Coronary artery (tissue), 2 donors: ENCODE data around the gene MAP3K1.
A peak's percentile ranks its signal among the peaks of the same experiment; 100 is the strongest.

Experiments used
- DNase-seq: peaks from one replicate; pipeline ENCODE4 v3.0.0-alpha.2; 2017; ENCODE audit warnings: low spot score
- H3K27ac ChIP-seq, 2 donors: fragments of 200-600 bp; sonication (generic); one replicate each; pipeline ENCODE4 v1.5.1; 2016 to 2019
- H3K4me3 ChIP-seq: fragments of 200-600 bp; sonication (generic); 2 replicates; pipeline ENCODE4 v1.5.1; 2016; ENCODE audit warnings: mild to moderate bottlenecking, moderate library complexity
- TF ChIP-seq, protein P1 (sequence below): fragments of 200-600 bp; sonication (generic); IDR thresholded peaks from one replicate; pipeline ENCODE4 v1.5.1; 2019; ENCODE audit warnings: antibody characterized with exemption

Gene MAP3K1

GRCh38 chr5:56833325-56833724 lies 18.0 kb downstream of the MAP3K1 start:
- Histone ChIP-seq H3K4me3 (no peak overlapping the region), H3K27ac (no peak overlapping the region)
- DNase-seq = no peak
- TF ChIP-seq, protein P1, sequence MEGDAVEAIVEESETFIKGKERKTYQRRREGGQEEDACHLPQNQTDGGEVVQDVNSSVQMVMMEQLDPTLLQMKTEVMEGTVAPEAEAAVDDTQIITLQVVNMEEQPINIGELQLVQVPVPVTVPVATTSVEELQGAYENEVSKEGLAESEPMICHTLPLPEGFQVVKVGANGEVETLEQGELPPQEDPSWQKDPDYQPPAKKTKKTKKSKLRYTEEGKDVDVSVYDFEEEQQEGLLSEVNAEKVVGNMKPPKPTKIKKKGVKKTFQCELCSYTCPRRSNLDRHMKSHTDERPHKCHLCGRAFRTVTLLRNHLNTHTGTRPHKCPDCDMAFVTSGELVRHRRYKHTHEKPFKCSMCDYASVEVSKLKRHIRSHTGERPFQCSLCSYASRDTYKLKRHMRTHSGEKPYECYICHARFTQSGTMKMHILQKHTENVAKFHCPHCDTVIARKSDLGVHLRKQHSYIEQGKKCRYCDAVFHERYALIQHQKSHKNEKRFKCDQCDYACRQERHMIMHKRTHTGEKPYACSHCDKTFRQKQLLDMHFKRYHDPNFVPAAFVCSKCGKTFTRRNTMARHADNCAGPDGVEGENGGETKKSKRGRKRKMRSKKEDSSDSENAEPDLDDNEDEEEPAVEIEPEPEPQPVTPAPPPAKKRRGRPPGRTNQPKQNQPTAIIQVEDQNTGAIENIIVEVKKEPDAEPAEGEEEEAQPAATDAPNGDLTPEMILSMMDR = no peak

DNA sequence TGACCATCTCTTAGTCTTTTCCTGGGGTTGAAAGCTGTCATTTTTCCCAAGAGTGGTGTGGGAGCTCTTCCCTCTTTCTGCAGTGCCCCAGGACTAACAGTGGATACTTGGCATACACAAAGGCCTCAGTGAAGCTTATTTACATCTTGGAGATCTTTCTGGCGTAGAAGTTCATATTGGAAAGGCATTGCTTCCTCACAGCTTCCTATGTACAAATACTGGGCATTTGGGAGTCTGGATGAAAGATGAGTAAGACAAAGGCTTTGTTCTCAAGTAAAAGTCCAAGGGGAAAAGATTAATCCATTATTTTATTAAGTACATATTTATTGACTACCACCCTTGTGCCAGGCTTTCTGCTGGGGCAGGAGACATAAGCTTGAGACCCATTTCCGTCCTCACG lies 22.0 kb downstream of the MAP3K1 start:
- TF ChIP-seq, protein P1 = no peak
- no peak for DNase-seq
- no peak overlapping the region for H3K27ac ChIP-seq

GRCh38 chr5:56837956-56838355 lies 22.6 kb downstream of the MAP3K1 start:
- TF ChIP-seq, protein P1 = no peak
- no peak for DNase-seq
- Histone ChIP-seq H3K4me3 (no peak overlapping the region), H3K27ac (no peak overlapping the region)

More for the DNA sequence above, 22.0 kb downstream of the MAP3K1 start:
- H3K4me3 ChIP-seq = no peak overlapping the region

DNA sequence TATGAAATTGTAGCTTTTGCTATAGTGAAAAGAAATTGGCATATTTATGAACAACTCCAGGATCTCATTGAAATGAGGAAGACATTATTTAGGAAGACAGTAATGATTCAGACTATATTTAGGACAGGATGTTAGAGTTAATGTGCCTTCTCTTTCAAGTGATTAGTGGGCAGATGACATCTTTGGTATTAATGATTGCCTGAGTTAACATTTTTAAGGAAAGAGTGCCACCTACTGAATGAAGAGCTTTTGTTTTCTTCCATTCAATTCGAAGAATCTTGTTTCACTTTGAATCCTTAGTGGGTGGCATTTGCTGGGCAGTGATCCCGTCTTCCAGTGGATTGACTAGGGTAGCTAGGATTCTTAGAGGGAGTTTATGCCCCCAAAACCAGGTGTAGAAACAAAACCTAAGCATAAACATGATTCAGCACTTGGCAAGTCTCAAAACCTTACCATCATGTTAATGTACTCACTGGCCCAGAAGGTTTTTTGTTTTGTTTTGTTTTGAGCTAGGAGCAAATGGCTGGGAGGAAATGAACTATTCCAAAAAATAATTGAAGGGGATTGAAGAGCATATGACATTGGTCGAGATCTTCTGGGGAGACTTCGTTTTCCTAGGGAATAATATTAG lies 23.2 kb downstream of the MAP3K1 start:
- H3K27ac ChIP-seq = peak overlapping the region in 1 of 2 donors; percentile 72
- TF ChIP-seq, protein P1 = no peak
- H3K4me3 ChIP-seq = peak overlapping the region; percentile 55
- DNase-seq = no peak

DNA sequence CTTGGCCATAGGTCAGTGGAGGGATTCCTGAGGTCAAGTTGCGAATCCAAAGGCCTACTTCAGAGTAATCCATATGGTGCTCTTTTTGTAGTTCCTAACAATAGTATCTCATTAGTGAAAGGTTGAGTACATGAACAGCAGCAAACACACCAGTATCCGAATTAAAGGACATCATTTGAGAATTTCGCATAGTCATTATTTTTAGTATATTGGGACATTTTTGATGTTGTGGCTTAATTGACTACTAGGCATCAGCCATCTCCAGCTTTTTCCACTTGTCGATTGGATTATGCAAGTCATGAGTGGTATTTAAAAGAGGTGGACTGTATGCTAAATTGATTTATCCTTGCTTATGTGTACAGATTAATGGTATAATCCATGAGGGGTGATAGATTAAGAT lies 23.7 kb downstream of the MAP3K1 start:
- Histone ChIP-seq H3K27ac (peak overlapping the region in 1 of 2 donors; percentile 72), H3K4me3 (peak overlapping the region; percentile 55)
- TF ChIP-seq, protein P1 = no peak
- no peak for DNase-seq

- DNase-seq = no peak
- TF ChIP-seq, protein P1 = no peak
- H3K27ac ChIP-seq = peak overlapping the region in 1 of 2 donors; percentile 15
- H3K4me3 ChIP-seq = no peak overlapping the region
Observed at GRCh38 chr5:56840597-56840996, 25.2 kb downstream of the MAP3K1 start.

DNA sequence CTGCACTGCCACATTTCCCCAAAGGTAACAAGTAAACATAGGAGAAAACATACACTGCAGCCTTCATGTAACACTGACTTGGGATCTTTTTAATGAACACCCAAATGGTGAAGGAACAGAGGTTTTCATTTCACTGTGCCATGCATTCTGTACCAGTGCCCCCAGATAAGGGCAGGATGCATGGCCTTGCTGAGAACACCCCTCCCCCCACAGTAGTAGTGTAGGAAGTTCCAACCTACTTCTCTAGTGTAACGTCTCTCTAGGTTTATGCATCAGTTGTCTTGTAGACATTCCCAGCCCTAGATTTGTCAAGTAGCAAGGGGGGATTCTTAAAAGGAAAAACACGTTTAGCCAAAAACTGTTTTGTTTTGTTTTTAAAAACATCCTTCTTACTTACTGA lies 29.9 kb downstream of the MAP3K1 start:
- Histone ChIP-seq H3K4me3 (no peak overlapping the region), H3K27ac (no peak overlapping the region)
- no peak for DNase-seq
- TF ChIP-seq, protein P1 = no peak
